ENCODE results near the gene OSBP.
"Not testable (repeated sequence)": the region's sequence is repeated elsewhere in the genome, so short reads cannot be mapped to it uniquely, and the experiment has no call there.

The OSBP gene, protein sequence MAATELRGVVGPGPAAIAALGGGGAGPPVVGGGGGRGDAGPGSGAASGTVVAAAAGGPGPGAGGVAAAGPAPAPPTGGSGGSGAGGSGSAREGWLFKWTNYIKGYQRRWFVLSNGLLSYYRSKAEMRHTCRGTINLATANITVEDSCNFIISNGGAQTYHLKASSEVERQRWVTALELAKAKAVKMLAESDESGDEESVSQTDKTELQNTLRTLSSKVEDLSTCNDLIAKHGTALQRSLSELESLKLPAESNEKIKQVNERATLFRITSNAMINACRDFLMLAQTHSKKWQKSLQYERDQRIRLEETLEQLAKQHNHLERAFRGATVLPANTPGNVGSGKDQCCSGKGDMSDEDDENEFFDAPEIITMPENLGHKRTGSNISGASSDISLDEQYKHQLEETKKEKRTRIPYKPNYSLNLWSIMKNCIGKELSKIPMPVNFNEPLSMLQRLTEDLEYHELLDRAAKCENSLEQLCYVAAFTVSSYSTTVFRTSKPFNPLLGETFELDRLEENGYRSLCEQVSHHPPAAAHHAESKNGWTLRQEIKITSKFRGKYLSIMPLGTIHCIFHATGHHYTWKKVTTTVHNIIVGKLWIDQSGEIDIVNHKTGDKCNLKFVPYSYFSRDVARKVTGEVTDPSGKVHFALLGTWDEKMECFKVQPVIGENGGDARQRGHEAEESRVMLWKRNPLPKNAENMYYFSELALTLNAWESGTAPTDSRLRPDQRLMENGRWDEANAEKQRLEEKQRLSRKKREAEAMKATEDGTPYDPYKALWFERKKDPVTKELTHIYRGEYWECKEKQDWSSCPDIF
- 85.0 to 92.8 reads per million in 2 donors for total RNA-seq

DNA sequence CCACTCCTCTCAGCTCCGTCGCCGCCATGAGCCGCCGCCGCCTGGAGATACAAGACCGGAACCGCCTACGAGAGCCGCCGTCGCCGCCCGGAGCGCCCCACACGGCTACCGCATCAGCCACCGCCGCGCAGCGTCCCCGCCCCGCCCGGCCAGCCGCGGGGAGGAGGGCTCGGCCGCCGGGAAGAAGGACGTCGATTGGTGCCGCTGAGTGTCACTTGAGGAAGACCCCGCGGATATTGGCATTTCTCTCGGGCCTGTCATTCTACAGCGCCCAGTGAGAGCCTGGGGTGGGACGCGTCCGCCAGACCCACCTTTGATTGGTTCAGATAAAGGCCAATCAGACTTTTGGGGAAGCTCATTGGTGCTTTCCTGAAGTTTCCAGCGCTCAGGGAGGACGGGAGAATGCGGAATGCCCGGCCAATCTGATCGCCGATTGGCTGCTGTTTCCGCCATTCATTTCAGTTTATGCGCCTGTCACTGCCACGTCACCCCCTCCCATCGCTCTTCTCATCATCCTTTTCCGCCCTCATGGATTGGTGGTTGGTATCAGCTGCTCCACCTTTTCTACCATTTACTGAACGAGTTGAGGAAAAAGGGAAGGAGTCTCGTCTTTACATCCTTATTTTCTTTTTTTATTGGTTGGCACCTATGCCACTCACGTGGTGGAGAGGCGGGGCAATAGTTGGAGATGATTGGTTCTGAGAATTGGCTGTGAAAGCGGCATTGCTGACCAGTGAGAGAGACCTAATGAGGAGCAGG lies at the start of gene OSBP:
Gene OSBP, minus strand, starts transcription at position 138 of the 759 bp plus-strand sequence. Its CDS starts 110 bp downstream, at position 28.
- DNase-seq: peak; percentile 89

DNA sequence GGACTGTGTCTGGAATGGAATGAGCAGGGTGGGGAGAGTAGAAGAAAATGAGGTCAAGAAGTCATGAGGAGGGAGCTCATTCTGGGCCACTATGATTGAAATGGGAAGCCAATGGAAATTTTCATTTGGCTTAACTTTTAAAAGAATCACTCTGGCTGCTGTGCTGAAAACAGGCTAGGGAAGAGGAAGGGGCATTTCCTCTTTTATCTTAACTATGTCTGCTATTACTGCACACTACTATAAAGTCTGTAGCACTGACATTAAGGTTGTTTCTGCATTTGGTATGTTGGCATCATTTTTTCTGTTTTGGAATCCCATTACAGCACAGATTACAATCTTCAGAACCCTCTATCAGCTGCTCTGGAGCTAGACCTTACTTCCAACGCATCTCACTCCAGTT lies 45.0 kb upstream of the OSBP start:
- no peak for DNase-seq

DNA sequence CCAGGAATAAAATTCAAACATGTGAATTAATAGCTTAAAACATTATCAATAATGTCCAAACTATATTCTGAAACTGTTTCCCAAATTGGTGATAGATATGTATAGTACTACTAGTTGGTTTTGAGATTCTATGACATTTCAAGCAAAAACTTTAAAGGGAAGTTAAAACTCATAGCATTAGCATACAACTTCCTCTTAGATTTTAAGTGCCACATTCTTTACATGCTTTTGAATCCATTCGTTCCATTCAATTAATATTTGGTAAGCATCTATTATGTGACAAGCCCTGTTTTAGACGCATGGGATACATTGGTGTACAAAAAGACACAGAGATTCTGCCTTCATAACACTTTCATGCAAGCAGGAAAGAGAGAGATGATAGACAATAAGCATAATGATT lies 44.4 kb upstream of the OSBP start:
- DNase-seq: no peak

DNA sequence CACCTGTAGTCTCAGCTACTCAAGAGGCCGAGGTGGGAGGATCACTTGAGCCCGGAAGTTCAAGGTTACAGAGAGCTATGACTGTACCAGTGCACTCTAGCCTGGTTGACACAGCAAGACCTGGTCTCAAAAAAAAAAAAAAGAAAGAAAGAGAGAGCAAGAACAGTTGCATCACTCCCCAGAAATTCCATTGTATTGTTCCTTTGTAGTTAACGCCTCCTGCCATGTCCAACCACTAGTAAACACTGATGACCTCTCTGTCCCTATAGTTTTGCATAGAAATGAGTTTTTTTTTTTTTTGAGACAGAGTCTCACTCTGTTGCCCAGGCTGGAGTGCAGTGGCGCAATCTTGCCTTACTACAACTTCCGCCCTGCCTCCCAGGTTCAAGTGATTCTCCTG lies 42.5 kb upstream of the OSBP start:
- no peak for DNase-seq

DNA sequence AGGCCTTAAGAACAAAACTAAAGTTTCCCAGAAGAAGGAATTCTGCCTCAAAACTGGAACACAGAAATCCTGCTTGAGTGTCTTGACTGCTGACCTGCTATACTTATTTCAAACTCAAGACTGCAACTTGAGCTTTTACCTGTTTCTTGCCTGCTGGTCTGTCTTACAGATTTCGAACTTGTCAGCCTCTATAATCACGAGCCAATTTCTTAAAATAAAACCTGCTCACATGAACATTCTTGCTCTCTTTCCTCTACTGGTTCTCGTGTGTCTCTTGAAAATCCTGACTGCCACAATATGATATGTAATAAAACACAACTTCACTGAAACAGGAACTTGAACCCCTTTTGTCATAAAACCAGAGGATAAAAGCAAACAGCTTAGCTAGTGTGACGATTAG lies 39.3 kb upstream of the OSBP start:
- no peak for DNase-seq

DNA sequence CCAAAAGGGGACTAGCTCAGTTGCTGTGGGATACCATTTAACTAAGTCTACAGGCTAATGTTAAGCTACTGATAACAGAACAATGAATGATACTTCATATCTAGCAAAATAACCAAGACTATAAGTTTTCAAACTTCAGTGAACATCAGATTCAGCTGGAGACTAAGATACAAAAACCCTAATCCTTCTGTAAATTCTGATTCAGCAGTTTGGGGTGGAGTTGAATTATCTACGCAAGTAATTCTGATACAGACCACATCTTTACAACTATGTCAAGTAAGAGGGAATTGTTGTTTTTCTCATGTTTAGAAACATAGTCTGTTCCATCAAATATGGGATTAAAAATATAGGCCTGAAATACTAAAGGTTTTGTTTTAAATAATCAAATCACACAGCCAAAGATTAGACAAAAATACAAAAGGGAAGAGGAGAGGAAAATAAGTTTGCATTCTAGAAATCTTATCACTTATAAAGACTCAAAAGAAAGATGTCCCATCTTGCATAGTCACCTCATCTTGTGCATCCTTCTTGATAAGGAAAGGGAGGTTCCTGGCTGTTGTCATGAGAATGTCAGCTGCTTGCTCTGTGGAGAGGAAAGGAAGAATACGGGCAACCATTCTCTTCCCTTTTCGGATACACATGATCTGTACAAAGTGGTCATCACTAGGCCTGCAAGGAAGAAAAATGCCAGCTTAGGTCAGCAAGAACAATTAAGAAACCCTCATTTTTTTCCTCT lies 31.8 kb upstream of the OSBP start:
- no peak for DNase-seq

DNA sequence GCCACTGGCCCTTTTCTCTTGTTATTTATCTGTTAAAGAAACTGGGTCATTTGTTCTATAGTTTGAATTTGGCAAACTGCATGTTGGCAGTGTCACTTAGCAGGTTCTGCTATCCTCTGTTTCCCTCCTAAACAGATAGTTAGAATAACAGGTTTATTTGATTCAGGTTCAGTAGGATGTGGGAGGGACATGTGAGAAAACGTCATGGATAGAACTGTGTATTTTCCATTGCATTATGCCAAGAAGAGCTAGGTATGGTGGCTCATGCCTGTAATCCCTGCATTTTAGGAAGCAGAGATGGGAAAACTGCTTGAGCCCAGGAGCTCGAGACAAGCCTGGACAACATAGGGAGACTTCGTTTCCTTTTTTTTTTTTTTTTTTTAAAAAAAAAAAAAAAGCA lies 29.0 kb upstream of the OSBP start:
- no peak for DNase-seq

DNA sequence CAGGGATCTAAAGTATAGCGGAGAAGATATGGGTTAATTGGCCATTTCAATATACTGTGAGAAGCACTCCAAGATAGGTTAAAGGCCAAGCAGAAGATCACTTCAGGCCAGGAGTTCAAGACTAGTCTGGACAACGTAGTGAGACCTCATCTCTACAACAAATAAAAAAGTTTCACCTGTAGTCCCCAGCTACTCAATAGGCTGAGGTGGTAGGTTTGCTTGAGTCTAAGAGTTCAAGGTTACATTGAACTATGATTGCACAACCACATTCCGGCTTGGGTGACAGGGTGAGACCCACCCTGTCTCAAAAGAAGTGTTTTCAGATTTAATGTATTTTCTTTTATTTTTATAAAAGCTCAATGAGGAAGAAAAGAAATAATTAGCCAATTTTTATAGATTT lies 27.8 kb upstream of the OSBP start:
- no peak for DNase-seq

DNA sequence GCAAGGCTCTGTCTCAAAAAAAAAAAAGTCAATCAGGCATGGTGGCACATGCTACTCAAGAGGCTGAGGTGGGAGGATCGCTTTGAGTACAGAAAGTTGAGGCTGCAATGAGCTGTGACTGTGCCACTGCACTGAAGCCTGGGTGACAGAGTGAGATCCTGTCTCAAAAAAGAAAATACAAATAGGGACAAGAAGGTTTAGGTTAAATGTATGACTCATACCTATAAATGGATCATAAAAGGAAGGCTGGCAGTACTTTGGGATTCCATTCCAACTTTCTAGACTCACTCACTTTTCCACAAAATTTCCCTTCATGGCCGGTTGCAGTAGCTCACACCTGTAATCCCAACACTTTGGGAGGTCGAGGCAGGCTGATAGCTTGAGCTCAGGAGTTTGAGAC lies 25.6 kb upstream of the OSBP start:
- no peak for DNase-seq

DNA sequence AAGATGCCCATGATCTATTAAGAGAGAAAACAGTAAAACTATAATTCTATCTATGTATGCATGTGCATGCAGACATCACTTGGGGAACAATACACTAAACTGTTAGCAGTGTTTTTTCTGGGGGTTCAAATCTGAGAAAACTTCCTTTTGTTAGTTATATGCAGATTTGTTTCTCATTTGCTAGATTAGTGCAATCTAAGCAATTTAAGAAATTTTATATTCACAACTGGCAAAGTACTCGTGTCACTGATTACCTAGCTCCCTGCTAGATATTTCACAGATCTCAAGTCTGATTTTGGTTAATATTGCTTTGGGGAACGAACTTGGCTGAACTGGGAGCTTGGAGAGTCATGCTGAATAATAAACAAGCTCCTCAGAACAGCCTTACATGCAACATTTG lies 14.9 kb upstream of the OSBP start:
- no peak for DNase-seq

DNA sequence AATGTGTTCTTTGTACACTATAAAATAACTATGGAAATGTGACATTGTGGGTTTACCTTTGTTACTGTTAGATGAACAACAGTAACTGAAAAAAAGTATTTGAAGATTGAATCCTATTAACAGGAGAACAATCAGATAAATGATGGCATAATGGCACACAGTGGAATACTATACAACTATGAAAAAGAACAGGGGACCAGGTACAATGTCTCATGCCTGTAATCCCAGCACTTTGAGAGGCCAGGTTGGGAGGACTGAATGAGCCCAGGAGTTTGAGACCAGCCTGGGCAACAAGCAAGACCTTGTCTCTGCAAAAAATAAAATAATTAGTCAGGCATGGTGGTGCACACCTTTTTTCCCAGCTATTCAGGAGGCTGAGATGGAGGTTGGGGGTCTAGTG lies 14.4 kb upstream of the OSBP start:
- DNase-seq: no peak

DNA sequence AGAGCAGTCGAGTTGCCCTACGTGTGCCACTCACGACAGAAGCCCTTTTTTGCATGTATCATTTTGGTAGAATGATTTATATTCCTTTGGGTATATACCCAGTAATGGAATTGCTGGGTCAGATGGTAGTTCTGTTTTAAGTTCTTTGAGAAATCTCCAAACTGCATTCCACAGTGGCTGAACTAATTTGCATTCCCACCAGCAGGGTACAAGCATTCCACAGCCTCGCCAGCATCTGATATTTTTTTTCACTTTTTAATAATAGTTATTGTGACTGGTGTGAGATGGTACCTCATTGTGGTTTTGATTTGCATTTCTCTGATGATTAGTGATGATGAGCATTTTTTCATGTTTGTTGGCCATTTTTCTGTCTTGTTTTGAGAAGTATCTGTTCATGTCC lies 11.4 kb upstream of the OSBP start:
- not testable (repeated sequence) for DNase-seq

DNA sequence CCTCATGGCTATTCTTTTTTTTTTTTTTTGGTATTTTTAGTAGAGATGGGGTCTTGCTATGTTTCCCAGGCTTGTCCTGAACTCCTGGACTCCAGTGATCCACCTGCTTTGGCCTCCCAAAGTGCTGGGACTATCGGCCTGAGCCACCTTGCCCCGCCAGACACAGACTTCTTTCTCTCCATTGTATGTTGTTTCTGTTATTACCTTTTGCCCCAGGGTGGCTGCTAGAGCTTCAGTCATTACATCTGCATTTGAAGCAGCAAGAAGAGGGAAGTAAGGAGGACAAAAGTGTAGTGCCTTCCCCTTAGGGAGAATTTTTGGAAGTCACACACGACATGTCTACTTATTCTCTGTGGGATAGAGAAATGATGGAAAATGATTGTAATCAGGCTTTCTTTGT lies 10.1 kb upstream of the OSBP start:
- DNase-seq: no peak

DNA sequence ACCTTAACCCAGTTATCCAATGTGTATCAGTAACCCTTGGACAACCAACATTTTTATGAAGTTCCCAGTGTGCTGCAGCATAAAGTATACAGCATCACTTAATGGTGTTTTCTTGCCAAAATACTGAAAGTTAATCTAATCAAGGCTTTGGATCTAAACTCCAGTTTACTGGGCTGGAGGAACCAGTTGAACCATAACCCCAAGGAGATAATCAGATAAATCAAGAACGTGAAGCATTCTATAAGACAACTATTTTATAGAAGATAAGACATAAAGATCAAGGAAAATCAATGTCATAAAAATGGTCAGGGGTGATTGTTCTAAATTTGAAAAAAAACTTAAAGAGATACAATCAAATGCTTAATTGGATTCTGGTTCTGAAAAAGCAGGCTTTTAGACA lies 2.3 kb upstream of the OSBP start:
- DNase-seq: no peak

DNA sequence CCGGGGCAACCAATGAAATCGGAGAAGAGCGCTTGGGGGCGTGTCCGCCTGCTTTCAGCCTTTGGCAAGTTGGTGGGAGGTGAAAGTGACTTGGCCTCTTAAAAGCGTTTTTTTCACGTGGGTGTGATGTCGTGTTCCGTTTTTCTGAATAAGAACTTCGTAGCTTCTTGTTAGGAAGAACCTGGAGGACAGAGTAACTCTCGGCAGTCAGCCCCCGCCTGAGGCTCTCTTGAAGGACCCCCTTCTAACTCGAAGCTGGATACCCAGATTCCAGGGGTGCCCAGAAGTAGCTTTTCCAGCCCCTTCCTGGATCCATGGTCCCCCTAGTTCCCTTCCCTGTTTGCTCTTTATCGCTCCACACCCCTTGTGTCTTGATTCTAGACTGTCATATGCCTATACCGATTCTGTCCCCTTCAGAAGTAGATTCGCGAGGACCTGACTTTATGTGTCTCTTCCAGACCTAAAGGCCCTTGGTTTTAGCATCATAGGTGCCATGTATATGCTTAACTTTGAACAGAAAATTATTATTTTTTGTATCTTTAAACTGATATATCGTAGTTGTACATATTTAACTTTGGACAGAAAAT lies 915 bp upstream of the OSBP start:
- peak; percentile 62 for DNase-seq

DNA sequence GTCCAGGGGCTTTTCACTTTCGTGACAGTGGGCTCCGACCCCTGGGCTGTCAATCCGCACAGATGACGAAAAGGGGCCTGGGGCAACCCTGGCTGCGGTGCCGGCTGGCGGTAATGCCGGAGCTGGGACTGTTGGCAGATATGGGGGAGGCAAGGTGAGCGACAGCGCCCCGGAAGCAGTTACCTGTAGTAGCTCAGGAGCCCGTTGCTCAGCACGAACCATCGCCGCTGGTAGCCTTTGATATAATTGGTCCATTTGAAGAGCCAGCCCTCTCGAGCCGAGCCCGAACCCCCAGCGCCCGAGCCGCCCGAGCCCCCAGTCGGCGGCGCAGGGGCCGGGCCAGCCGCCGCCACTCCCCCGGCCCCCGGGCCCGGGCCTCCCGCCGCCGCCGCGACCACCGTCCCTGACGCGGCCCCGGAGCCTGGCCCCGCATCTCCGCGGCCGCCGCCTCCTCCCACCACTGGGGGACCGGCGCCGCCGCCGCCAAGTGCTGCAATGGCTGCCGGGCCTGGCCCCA lies 396 bp downstream of the OSBP start:
- no peak for DNase-seq

DNA sequence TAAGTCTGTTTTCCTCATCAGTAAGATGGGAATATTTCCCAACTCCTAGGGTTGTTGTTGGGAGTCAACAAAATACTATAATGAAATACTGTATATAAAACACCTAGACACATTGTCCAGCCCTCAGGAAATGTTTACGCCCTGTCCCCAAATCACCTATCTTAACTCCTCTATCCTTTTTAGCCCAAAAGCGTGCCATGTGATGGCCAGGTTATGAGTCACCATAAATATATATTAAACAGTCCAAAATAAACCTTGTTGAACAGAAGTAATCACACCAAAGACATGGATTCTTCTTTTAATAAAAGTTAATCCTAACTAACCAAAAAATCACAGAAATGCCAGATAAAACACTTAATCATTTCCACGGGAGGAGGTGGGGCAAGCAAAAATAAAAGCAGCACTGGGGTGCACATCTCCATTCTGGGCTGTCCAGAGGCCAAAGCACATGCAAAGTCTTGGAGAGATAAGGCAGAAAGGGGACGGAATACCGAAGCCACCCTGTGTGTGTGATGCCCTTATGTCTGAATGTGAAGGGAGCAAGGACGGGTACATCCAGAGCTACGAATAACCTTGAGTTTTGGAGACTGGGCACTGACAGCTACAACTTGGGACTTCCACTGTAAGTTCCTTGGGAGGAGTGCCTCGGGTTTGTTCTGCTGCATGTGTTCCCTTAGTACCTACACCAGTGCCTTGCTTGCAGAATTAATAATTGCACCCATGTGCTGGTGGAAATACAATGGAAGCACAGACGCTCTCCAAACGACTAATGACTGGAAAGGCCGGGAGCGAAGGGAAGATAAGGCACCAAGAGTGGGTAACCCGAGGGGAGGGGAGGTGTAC lies 1.1 kb downstream of the OSBP start:
- DNase-seq: no peak

DNA sequence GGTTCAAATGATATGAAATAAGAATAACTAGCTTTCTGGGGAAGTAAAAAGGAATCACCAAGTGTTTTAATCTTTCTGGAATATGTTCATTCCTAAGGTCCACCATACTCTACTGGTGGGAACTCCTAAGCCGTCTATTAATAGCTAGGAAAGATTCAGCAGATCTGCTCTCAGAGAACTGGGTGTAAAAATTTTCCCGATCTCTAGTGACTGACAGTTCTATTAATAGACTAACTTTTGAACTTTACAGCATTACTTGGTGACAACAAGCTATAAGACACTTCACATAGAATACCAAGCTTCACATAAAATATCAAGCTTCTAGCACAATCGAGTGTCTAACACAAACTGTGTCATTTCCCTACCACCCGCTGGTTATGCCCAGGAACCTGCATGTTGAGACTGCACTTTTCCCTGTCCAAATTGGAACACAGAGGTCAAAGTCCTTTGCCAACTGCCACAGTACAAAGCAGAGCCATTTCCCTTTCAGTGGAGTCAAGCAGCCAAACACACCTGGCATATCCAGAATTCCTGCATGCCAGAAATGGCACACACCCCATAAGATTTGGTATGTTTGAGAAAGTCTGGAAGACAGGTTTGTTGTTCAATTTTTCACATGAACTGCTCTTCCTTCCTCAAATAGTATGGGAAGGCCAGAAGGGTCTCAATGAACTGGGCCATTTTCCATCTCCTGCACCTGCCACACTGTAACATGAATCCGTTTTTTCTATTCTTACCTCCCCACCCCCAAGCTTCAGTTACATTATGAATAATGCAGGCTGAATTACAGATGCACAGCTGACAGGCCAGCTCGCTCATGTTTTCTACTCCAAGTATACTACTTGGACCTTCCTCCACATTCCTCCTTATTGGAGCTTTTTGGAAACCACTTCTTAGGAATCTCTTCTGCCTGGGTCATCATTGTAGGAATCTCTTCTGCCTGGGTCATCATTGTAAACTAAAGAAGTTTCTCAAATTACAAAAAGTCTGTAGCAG lies 3.7 kb downstream of the OSBP start:
- DNase-seq: no peak

DNA sequence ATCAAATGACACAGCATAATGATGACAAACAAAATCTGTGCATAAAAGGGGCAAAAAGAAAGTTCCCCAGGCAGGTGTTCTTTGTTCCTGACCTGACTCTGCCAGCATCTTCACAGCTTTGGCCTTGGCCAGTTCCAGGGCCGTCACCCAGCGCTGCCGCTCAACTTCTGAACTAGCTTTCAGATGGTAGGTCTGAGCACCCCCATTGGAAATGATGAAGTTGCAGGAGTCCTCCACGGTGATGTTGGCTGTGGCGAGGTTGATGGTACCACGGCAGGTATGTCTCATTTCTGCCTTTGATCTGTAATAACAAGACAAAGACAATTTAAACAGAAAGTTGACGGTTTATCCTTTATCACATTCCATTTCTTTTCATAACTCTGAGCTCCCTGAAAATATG lies 5.3 kb downstream of the OSBP start:
- DNase-seq: no peak

All from activated gamma-delta T cell (primary cell).